Skeletal muscle satellite cell (primary cell): ENCODE measurements around the gene ITK.

Experiments used
- H3K27me3 ChIP-seq: 2 replicates; pipeline ENCODE4 v1.7.0; 2013; ENCODE audit warnings: low read length; ENCODE audit not compliant: control insufficient read depth, insufficient read depth
- H3K36me3 ChIP-seq: 2 replicates; pipeline ENCODE4 v1.7.0; 2013; ENCODE audit warnings: mild to moderate bottlenecking, control low read depth, low read length; ENCODE audit not compliant: insufficient read depth
- H3K4me1 ChIP-seq: 2 replicates; pipeline ENCODE4 v1.7.0; 2013; ENCODE audit warnings: low read length; ENCODE audit not compliant: control insufficient read depth, insufficient read depth
- H3K4me2 ChIP-seq: 2 replicates; pipeline ENCODE4 v1.7.0; 2013; ENCODE audit warnings: mild to moderate bottlenecking, low read length
- H3K4me3 ChIP-seq: 2 replicates; pipeline ENCODE4 v1.7.0; 2013; ENCODE audit warnings: low read length
- H3K9ac ChIP-seq: 2 replicates; pipeline ENCODE4 v1.7.0; 2013; ENCODE audit warnings: mild to moderate bottlenecking, low read depth, low read length, moderate library complexity
- H3K9me3 ChIP-seq: replicated peaks from 2 replicates; pipeline ENCODE4 v1.7.0; 2013; ENCODE audit warnings: mild to moderate bottlenecking, control low read depth, low read length

The ITK gene

GRCh38 chr5:157214861-157215513, 34.3 kb downstream of the ITK start:
- no peak overlapping the region for H3K4me3 ChIP-seq
- H3K27me3 ChIP-seq, result no peaks in the 10 kb centered on the region
- no peaks in the 10 kb centered on the region for H3K9me3 ChIP-seq
- no peaks in the 10 kb centered on the region for H3K4me1 ChIP-seq
- H3K4me2 ChIP-seq, result no peak overlapping the region
- H3K36me3 ChIP-seq, result no peaks in the 10 kb centered on the region
- no peak overlapping the region for H3K9ac ChIP-seq

GRCh38 chr5:157215514-157216167, 35.0 kb downstream of the ITK start:
- Histone ChIP-seq H3K9ac (no peak overlapping the region), H3K4me1 (no peaks in the 10 kb centered on the region), H3K27me3 (no peaks in the 10 kb centered on the region), H3K4me3 (no peak overlapping the region), H3K36me3 (no peaks in the 10 kb centered on the region), H3K4me2 (no peak overlapping the region), H3K9me3 (no peaks in the 10 kb centered on the region)

- Histone ChIP-seq H3K4me2 (no peak overlapping the region), H3K36me3 (no peaks in the 10 kb centered on the region), H3K9me3 (no peaks in the 10 kb centered on the region), H3K9ac (no peak overlapping the region), H3K4me1 (no peaks in the 10 kb centered on the region), H3K4me3 (no peak overlapping the region), H3K27me3 (no peaks in the 10 kb centered on the region)
Measured at GRCh38 chr5:157216391-157217142, 35.9 kb downstream of the ITK start.

- Histone ChIP-seq H3K4me2 (no peak overlapping the region), H3K27me3 (no peaks in the 10 kb centered on the region), H3K9ac (no peak overlapping the region), H3K4me1 (no peaks in the 10 kb centered on the region), H3K9me3 (no peaks in the 10 kb centered on the region), H3K4me3 (no peak overlapping the region), H3K36me3 (no peaks in the 10 kb centered on the region)
Measured at GRCh38 chr5:157217289-157218024, 36.8 kb downstream of the ITK start.

- Histone ChIP-seq H3K9me3 (no peaks in the 10 kb centered on the region), H3K4me1 (no peaks in the 10 kb centered on the region), H3K27me3 (no peaks in the 10 kb centered on the region), H3K4me2 (no peak overlapping the region), H3K9ac (no peak overlapping the region), H3K36me3 (no peaks in the 10 kb centered on the region), H3K4me3 (no peak overlapping the region)
Measured at GRCh38 chr5:157219491-157220271, 39.0 kb downstream of the ITK start.

GRCh38 chr5:157221959-157222358, 41.3 kb downstream of the ITK start:
- H3K9me3 ChIP-seq, result no peaks in the 10 kb centered on the region
- H3K27me3 ChIP-seq, result no peaks in the 10 kb centered on the region
- no peak overlapping the region for H3K4me3 ChIP-seq
- no peaks in the 10 kb centered on the region for H3K36me3 ChIP-seq
- H3K4me2 ChIP-seq, result no peak overlapping the region
- no peaks in the 10 kb centered on the region for H3K4me1 ChIP-seq
- H3K9ac ChIP-seq, result no peak overlapping the region

GRCh38 chr5:157222506-157223230, 42.0 kb downstream of the ITK start:
- Histone ChIP-seq H3K9ac (no peak overlapping the region), H3K4me1 (no peaks in the 10 kb centered on the region), H3K4me2 (no peak overlapping the region), H3K27me3 (no peaks in the 10 kb centered on the region), H3K4me3 (no peak overlapping the region), H3K9me3 (no peaks in the 10 kb centered on the region), H3K36me3 (no peaks in the 10 kb centered on the region)

GRCh38 chr5:157225469-157226422, 45.1 kb downstream of the ITK start:
- H3K4me3 ChIP-seq, result no peak overlapping the region
- no peaks in the 10 kb centered on the region for H3K36me3 ChIP-seq
- no peaks in the 10 kb centered on the region for H3K27me3 ChIP-seq
- no peak overlapping the region for H3K4me2 ChIP-seq
- H3K4me1 ChIP-seq, result no peaks in the 10 kb centered on the region
- no peaks in the 10 kb centered on the region for H3K9me3 ChIP-seq
- H3K9ac ChIP-seq, result no peak overlapping the region

GRCh38 chr5:157230610-157231009, 50.0 kb downstream of the ITK start:
- H3K36me3 ChIP-seq, result no peaks in the 10 kb centered on the region
- no peaks in the 10 kb centered on the region for H3K27me3 ChIP-seq
- H3K9me3 ChIP-seq, result no peaks in the 10 kb centered on the region
- no peaks in the 10 kb centered on the region for H3K4me1 ChIP-seq
- H3K4me3 ChIP-seq, result no peak overlapping the region
- no peak overlapping the region for H3K9ac ChIP-seq
- no peak overlapping the region for H3K4me2 ChIP-seq

- no peaks in the 10 kb centered on the region for H3K4me1 ChIP-seq
- no peak overlapping the region for H3K4me2 ChIP-seq
- H3K27me3 ChIP-seq, result peaks cover under 1% of the 10 kb centered on the region
- H3K36me3 ChIP-seq, result no peaks in the 10 kb centered on the region
- no peak overlapping the region for H3K4me3 ChIP-seq
- H3K9me3 ChIP-seq, result no peaks in the 10 kb centered on the region
- no peak overlapping the region for H3K9ac ChIP-seq
Measured at GRCh38 chr5:157232706-157233105, 52.1 kb downstream of the ITK start.
